Endothelial cell (in vitro differentiated cells): ENCODE measurements around the gene TMEM115. TPM values are rescaled to one million over a fixed set of nuclear protein-coding genes. Genes with fewer than 3 reads are reported as not detected.
A peak's percentile ranks its signal among the peaks of the same experiment; 100 is the strongest.

ENCODE experiments used
- DNase-seq: peaks from one replicate; pipeline ENCODE4 v3.0.0; 2021; ENCODE audit warnings: low spot score
- H3K27ac Mint-ChIP-seq: one replicate; pipeline ENCODE4 v1.8.0; 2021; ENCODE audit warnings: mixed read lengths, inconsistent platforms; ENCODE audit not compliant: unreplicated experiment
- H3K27me3 Mint-ChIP-seq: one replicate; pipeline ENCODE4 v1.8.0; 2021; ENCODE audit warnings: mild to moderate bottlenecking, moderate library complexity, mixed read lengths, inconsistent platforms; ENCODE audit not compliant: unreplicated experiment
- H3K36me3 Mint-ChIP-seq: one replicate; pipeline ENCODE4 v1.8.0; 2021; ENCODE audit warnings: mild to moderate bottlenecking, low read depth, mixed read lengths, inconsistent platforms; ENCODE audit not compliant: unreplicated experiment
- H3K4me1 Mint-ChIP-seq: one replicate; pipeline ENCODE4 v1.8.0; 2021; ENCODE audit warnings: mild to moderate bottlenecking, mixed read lengths, inconsistent platforms; ENCODE audit not compliant: unreplicated experiment
- H3K4me3 Mint-ChIP-seq: one replicate; pipeline ENCODE4 v1.8.0; 2021; ENCODE audit warnings: mild to moderate bottlenecking, mixed read lengths, inconsistent platforms; ENCODE audit not compliant: unreplicated experiment
- H3K9me3 Mint-ChIP-seq: one replicate; pipeline ENCODE4 v1.8.0; 2021; ENCODE audit warnings: mixed read lengths, inconsistent platforms; ENCODE audit not compliant: unreplicated experiment
- CTCF ChIP-seq: fragments of 200-600 bp; sonication (generic); IDR thresholded peaks from one replicate; pipeline ENCODE4 v1.5.0; 2021; ENCODE audit warnings: antibody characterized with exemption; ENCODE audit not compliant: unreplicated experiment
- total RNA-seq: library from RNA; stranded (reverse); fragmentation: NEBNext Ultra II Directional; extraction: Animal tissue kit (Norgen Biotek cat#: 25700); gene quantifications from one replicate; pipeline ENCODE4 v1.2.1, GENCODE V29; 2021; ENCODE audit not compliant: unreplicated experiment

Gene TMEM115
- total RNA-seq, 1 donor from 2014 or later = 44.9 TPM

GRCh38 chr3:50390508-50391224 is 31.3 kb upstream of the TMEM115 start:
- Mint-ChIP-seq H3K4me3 (no peak overlapping the region), H3K27me3 (peaks cover 2% of the 10 kb centered on the region), H3K27ac (no peak overlapping the region)

GRCh38 chr3:50389414-50389767 is 30.1 kb upstream of the TMEM115 start:
- Mint-ChIP-seq H3K9me3 (no peaks in the 10 kb centered on the region), H3K27ac (no peak overlapping the region), H3K4me1 (peaks cover 4% of the 10 kb centered on the region), H3K36me3 (peaks cover 4% of the 10 kb centered on the region), H3K4me3 (no peak overlapping the region), H3K27me3 (peaks cover 2% of the 10 kb centered on the region)
- no peak for TF ChIP-seq CTCF
- no peak for DNase-seq

More at GRCh38 chr3:50390508-50391224, 31.3 kb upstream of the TMEM115 start:
- Mint-ChIP-seq H3K9me3 (no peaks in the 10 kb centered on the region), H3K4me1 (peaks cover 2% of the 10 kb centered on the region), H3K36me3 (peaks cover 4% of the 10 kb centered on the region)
- DNase-seq = no peak
- no peak for TF ChIP-seq CTCF

- no peak for DNase-seq
- peaks cover 6% of the 10 kb centered on the region for H3K4me1 Mint-ChIP-seq
- no peak overlapping the region for H3K4me3 Mint-ChIP-seq
These were observed 29.5 kb upstream of the TMEM115 start for GRCh38 chr3:50388720-50389413.

DNA sequence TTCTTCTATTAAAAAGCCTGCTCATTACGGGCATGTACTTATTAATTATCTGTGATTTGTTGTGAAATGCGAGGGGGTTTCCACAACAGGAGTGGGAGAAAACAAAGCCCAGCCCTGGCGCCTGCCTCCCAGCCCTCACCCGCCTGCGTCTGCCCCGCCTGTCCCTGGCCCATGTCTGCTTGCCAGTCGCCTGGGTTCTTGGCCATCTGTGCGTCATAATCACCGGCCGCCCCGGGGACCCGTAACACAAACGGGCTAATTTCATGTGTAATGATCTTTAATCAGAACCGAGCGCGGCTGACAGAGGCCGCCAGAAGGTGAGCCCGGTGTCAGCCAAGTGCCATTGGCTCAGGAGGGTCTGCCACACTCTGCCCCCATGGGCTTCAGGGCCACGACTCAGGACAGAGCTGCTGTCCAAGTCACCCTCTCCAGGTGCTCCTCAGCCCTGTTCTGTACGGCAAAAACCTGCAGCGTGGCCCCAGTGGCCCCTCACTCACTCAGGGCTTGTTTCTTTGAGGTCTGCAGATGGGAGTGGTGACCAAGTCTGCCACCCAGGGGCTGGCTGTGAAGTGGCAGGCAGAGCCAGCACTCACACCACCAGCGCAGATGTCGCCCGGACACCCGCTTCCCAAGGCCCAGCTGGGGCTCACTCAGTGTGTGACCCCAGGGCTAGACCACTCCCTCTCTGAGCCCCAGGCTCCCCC is 28.8 kb upstream of the TMEM115 start:
- DNase-seq = peak; percentile 45

More at GRCh38 chr3:50388720-50389413, 29.5 kb upstream of the TMEM115 start:
- peaks cover 2% of the 10 kb centered on the region for H3K27me3 Mint-ChIP-seq
- H3K36me3 Mint-ChIP-seq = peaks cover 4% of the 10 kb centered on the region
- TF ChIP-seq CTCF = no peak
- no peaks in the 10 kb centered on the region for H3K9me3 Mint-ChIP-seq
- no peak overlapping the region for H3K27ac Mint-ChIP-seq

More for the DNA sequence above, 28.8 kb upstream of the TMEM115 start:
- H3K9me3 Mint-ChIP-seq = no peaks in the 10 kb centered on the region
- peaks cover 4% of the 10 kb centered on the region for H3K36me3 Mint-ChIP-seq
- TF ChIP-seq CTCF = peak; percentile 23
- H3K27me3 Mint-ChIP-seq = peaks cover 2% of the 10 kb centered on the region
- H3K27ac Mint-ChIP-seq = no peak overlapping the region
- no peak overlapping the region for H3K4me3 Mint-ChIP-seq
- H3K4me1 Mint-ChIP-seq = peaks cover 8% of the 10 kb centered on the region
